ENCODE data around the gene MED7.

- no peak for TF ChIP-seq CTCF (IDR thresholded peaks at IDR 0.05)
- TF ChIP-seq EZH2 (IDR thresholded peaks at IDR 0.05) = no peak
These were observed 10.4 kb downstream of the MED7 start for GRCh38 chr5:157132281-157132612.
